HepG2 (cell line): Measurements from ENCODE around the gene PELI1. TPM values are rescaled to one million over a fixed set of nuclear protein-coding genes. Genes with fewer than 3 reads are reported as not detected.

Experiments used
- ATAC-seq: fragments of 200-7000 bp; cut with Tn5 transposase; 3 replicates; pipeline ENCODE4 v1.9.1; 2020; ENCODE audit warnings: mild to moderate bottlenecking, moderate library complexity
- BruUV-seq: library from RNA; stranded (reverse); fragments of 400-500 nt; replicated peaks from 2 replicates; lab custom pipeline; 2021; lab: Mats Ljungman, UMichigan
- CTCF ChIA-PET: fragments of 300-600 bp; formaldehyde crosslinking; extraction: SDS; loops from one replicate; lab custom pipeline; 2021; ENCODE audit warnings: low total read pairs, inconsistent platforms, low intra/inter-chr PET ratio; lab: Yijun Ruan, JAX
- POLR2A ChIA-PET: fragments of 350-600 bp; sonication (Branson Sonifier 250); formaldehyde crosslinking; loops from one replicate; lab custom pipeline; 2020; ENCODE audit warnings: antibody characterized with exemption, inconsistent platforms; lab: Yijun Ruan, JAX
- DNase-seq: peaks from one replicate; pipeline ENCODE4 v3.0.0-alpha.2; 2015; ENCODE audit warnings: low spot score
- FAIRE-seq: peaks from 3 replicates; lab custom pipeline; 2011; peaks lifted over from hg19 to GRCh38; lab: Jason Lieb, UNC
- H2AFZ ChIP-seq: one replicate; pipeline ENCODE4 v1.6.1; 2011; ENCODE audit warnings: low read length, inconsistent platforms
- H3K27ac ChIP-seq: fragments of 300-600 bp; 3 replicates; pipeline ENCODE4 v1.8.0; 2011; ENCODE audit warnings: mixed run types, mild to moderate bottlenecking, mixed read lengths, low read length, inconsistent platforms; ENCODE audit not compliant: insufficient read depth; ENCODE audit errors: extremely low read length
- H3K27me3 ChIP-seq, 2 experiments: fragments of 200-600 bp in 1 of 2; 2 replicates in 1 of 2; 3 replicates in 1 of 2; pipeline versions ENCODE4 v1.6.0 to v1.8.0; 2011; ENCODE audit warnings: low read length in 2 of 2, mild to moderate bottlenecking in 2 of 2, moderate library complexity in 2 of 2, inconsistent platforms in 1 of 2; ENCODE audit not compliant: insufficient read depth in 2 of 2, control insufficient read depth in 1 of 2
- H3K36me3 ChIP-seq, 2 experiments: fragments of 200-600 bp in 1 of 2; replicated peaks in 1 of 2; 2 replicates in 1 of 2; 3 replicates in 1 of 2; pipeline versions ENCODE4 v1.5.1 to v1.8.0; 2011; ENCODE audit warnings: low read length in 2 of 2, inconsistent platforms in 1 of 2; ENCODE audit not compliant: insufficient read depth in 2 of 2, control insufficient read depth in 1 of 2
- H3K4me1 ChIP-seq: 2 replicates; pipeline ENCODE4 v1.5.1; 2012; ENCODE audit warnings: low read length, inconsistent platforms; ENCODE audit not compliant: insufficient read depth
- H3K4me2 ChIP-seq: 2 replicates; pipeline ENCODE4 v1.6.0; 2011; ENCODE audit warnings: low read depth, low read length, inconsistent platforms
- H3K4me3 ChIP-seq, 3 experiments: fragments of 200-600 bp in 1 of 3; sonication (generic), shearing (Covaris generic) in 1 of 3; replicated peaks in 1 of 3; 2 replicates each; pipeline ENCODE4 v1.5.1; 2011 to 2016; ENCODE audit warnings: low read length in 3 of 3, inconsistent platforms in 2 of 3, low read depth in 2 of 3, mild to moderate bottlenecking in 2 of 3, control low read depth in 1 of 3, mixed read lengths in 1 of 3; ENCODE audit not compliant: insufficient read depth in 1 of 3
- H3K79me2 ChIP-seq: one replicate; pipeline ENCODE4 v1.6.1; 2011; ENCODE audit warnings: low read length, inconsistent platforms; ENCODE audit not compliant: insufficient read depth
- H3K9ac ChIP-seq: 2 replicates; pipeline ENCODE4 v1.6.0; 2011; ENCODE audit warnings: mild to moderate bottlenecking, low read depth, low read length, inconsistent platforms; ENCODE audit not compliant: insufficient read depth
- H3K9me3 ChIP-seq: 2 replicates; pipeline ENCODE4 v1.5.1; 2012; ENCODE audit warnings: mild to moderate bottlenecking, low read length
- H4K20me1 ChIP-seq: 2 replicates; pipeline ENCODE4 v1.6.0; 2011; ENCODE audit warnings: inconsistent platforms, mild to moderate bottlenecking, low read length, moderate library complexity; ENCODE audit not compliant: insufficient read depth
- ATAD3A ChIP-seq: sonication (generic); formaldehyde crosslinking; IDR thresholded peaks from 2 replicates; pipeline ENCODE4 v1.4.0; 2020; ENCODE audit warnings: missing genetic modification reagents
- CREBL2 ChIP-seq: sonication (generic); formaldehyde crosslinking; IDR thresholded peaks from 2 replicates; pipeline ENCODE4 v1.8.1; 2023; ENCODE audit warnings: missing genetic modification reagents, mild to moderate bottlenecking, borderline replicate concordance
- FOSL2 ChIP-seq: sonication (generic); formaldehyde crosslinking; IDR thresholded peaks from 2 replicates; pipeline ENCODE4 v1.4.0; 2020; ENCODE audit warnings: missing genetic modification reagents
- IKZF1 ChIP-seq: fragments of 450-650 bp; IDR thresholded peaks from 2 replicates; pipeline ENCODE4 v1.7.1; 2016
- ZNF24 ChIP-seq: fragments of 450-650 bp; IDR thresholded peaks from 2 replicates; pipeline ENCODE4 v1.6.1; 2017; ENCODE audit warnings: antibody characterized with exemption, mild to moderate bottlenecking
- in situ Hi-C: cut with HindIII; loops from 2 replicates; pipeline ENCODE4 v1.10.0; 2017; ENCODE audit warnings: low pct_unique_long_range_greater_than_20kb; ENCODE audit not compliant: extremely low pct_ligation_motif_present
- intact Hi-C: fragments of 100-400 bp; cut with micrococcal nuclease; formaldehyde crosslinking; loops from one replicate; pipeline ENCODE4 v1.10.0; 2022; ENCODE audit not compliant: unreplicated experiment
- polyA plus RNA-seq, 8 experiments: library from polyadenylated mRNA; depleted of rRNA in 3 of 8; stranded (reverse) in 7 of 8; unstranded in 1 of 8; fragments of >200 nt; fragmentation: Illumina TruSeq in 4 of 8; extraction: Trizol in 4 of 8; gene quantifications; 2 replicates each; pipeline versions ENCODE4 v1.2.1 to v1.2.3, GENCODE V29; 2011 to 2016; ENCODE audit warnings: low read depth in 4 of 8, missing spikeins in 1 of 8, mixed read lengths in 1 of 8; ENCODE audit not compliant: insufficient read depth in 1 of 8
- total RNA-seq, 5 experiments: library from RNA; depleted of rRNA; stranded (reverse); fragments of >200 nt; fragmentation: Illumina TruSeq; extraction: Trizol; gene quantifications; 2 replicates each; pipeline ENCODE4 v1.2.3, GENCODE V29; 2016; ENCODE audit warnings: low read depth in 1 of 5
- TF ChIP-seq, protein P1 (sequence below): sonication (generic); IDR thresholded peaks from 2 replicates; pipeline ENCODE4 v1.6.1; 2016; ENCODE audit warnings: low read depth, borderline replicate concordance
- TF ChIP-seq, protein P2 (sequence below): sonication (generic); formaldehyde crosslinking; IDR thresholded peaks from 2 replicates; pipeline ENCODE4 v1.5.0; 2020; ENCODE audit warnings: mild to moderate bottlenecking, missing genetic modification reagents
- TF ChIP-seq, protein P3 (sequence below): sonication (generic); formaldehyde crosslinking; IDR thresholded peaks from 2 replicates; pipeline ENCODE4 v1.4.0; 2020; ENCODE audit warnings: missing genetic modification reagents

Gene PELI1
- total and polyA plus RNA-seq, 2 of the 13 experiments (the other 11 are each of a cell fraction or from before 2014, with no cell fraction given), result 12.5 to 16.2 TPM

DNA sequence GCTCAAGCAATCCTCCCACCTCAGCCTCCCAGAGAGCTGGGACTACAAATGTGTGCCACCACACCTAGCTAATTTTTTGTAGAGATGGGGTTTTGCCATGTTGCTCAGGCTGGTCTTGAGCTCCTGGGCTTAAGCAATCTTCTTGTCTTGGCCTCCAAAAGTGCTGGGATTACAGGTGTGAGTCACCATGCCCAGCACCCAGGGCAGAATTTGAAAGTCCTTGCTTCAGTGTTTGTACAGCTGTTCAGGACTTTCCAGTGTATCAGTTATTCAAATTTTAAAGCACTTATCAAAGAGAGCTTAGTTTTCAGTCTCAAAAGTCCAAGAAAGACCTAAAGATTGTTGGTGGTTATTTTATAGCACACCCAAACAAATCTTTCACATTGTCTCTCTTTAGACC, 81.4 kb downstream of the PELI1 start:
- FAIRE-seq (no peak), DNase-seq (no peak), ATAC-seq (no peak)
- Histone ChIP-seq H2AFZ (no peak overlapping the region), H3K4me2 (no peak overlapping the region), H3K4me1 (peaks cover 29% of the 10 kb centered on the region), H3K9ac (no peak overlapping the region), H3K79me2 (no peaks in the 10 kb centered on the region), H4K20me1 (no peaks in the 10 kb centered on the region), H3K27me3 (peaks cover 2 to 12% of the 10 kb centered on the region in 2 experiments; a peak in 2 of 5 replicates), H3K27ac (no peak overlapping the region), H3K9me3 (no peaks in the 10 kb centered on the region), H3K4me3 (no peak overlapping the region)
- ChIA-PET POLR2A (no interaction called here), CTCF (no interaction called here)
- in situ Hi-C loops (no loop called here), intact Hi-C loops (no loop called here)
- BruUV-seq, result no TSS peak
- TF ChIP-seq ZNF24 (peak; percentile 35; the same call in 1 of the 2 replicates), ATAD3A (CRISPR knock-in tag) (no peak), IKZF1 (no peak), CREBL2 (CRISPR knock-in tag) (no peak), FOSL2 (peak; percentile 86)
- TF ChIP-seq, protein P1, sequence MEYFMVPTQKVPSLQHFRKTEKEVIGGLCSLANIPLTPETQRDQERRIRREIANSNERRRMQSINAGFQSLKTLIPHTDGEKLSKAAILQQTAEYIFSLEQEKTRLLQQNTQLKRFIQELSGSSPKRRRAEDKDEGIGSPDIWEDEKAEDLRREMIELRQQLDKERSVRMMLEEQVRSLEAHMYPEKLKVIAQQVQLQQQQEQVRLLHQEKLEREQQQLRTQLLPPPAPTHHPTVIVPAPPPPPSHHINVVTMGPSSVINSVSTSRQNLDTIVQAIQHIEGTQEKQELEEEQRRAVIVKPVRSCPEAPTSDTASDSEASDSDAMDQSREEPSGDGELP, result peak; percentile 84
- TF ChIP-seq, protein P2, sequence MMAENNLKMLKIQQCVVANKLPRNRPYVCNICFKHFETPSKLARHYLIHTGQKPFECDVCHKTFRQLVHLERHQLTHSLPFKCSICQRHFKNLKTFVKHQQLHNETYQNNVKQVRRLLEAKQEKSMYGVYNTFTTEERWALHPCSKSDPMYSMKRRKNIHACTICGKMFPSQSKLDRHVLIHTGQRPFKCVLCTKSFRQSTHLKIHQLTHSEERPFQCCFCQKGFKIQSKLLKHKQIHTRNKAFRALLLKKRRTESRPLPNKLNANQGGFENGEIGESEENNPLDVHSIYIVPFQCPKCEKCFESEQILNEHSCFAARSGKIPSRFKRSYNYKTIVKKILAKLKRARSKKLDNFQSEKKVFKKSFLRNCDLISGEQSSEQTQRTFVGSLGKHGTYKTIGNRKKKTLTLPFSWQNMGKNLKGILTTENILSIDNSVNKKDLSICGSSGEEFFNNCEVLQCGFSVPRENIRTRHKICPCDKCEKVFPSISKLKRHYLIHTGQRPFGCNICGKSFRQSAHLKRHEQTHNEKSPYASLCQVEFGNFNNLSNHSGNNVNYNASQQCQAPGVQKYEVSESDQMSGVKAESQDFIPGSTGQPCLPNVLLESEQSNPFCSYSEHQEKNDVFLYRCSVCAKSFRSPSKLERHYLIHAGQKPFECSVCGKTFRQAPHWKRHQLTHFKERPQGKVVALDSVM (CRISPR knock-in tag), result peak; percentile 83
- TF ChIP-seq, protein P3, sequence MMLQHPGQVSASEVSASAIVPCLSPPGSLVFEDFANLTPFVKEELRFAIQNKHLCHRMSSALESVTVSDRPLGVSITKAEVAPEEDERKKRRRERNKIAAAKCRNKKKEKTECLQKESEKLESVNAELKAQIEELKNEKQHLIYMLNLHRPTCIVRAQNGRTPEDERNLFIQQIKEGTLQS, result peak; percentile 30; the same call in 1 of the 2 replicates
- TF ChIP-seq, all 625 proteins: peak for 5
- H3K36me3 ChIP-seq, result no peaks in the 10 kb centered on the region
